SK-N-SH treated with all-trans-retinoic acid at 6 μM for 48 hours (cell line): ENCODE measurements around the gene CHRNA9.

Experiments
- ATAC-seq: fragments of 200-7000 bp; cut with Tn5 transposase; 3 replicates; pipeline ENCODE4 v1.9.1; 2020; ENCODE audit warnings: mild to moderate bottlenecking, moderate library complexity
- ARNTL ChIP-seq: fragments of 450-650 bp; formaldehyde crosslinking; IDR thresholded peaks from 2 replicates; pipeline ENCODE4 v1.5.0; 2020; ENCODE audit warnings: low read depth, mild to moderate bottlenecking, moderate library complexity, borderline replicate concordance
- BACH2 ChIP-seq: fragments of 250-450 bp; sonication (Bioruptor Pico); IDR thresholded peaks from 2 replicates; pipeline ENCODE4 v1.9.0; 2021; ENCODE audit warnings: mild to moderate bottlenecking, borderline replicate concordance
- CREB5 ChIP-seq: fragments of 250-450 bp; sonication (Bioruptor Pico); IDR thresholded peaks from 2 replicates; pipeline ENCODE4 v1.5.1; 2020; ENCODE audit warnings: low read depth, mild to moderate bottlenecking, moderate library complexity
- CSDC2 ChIP-seq: fragments of 250-450 bp; sonication (Bioruptor Pico); IDR thresholded peaks from 2 replicates; pipeline ENCODE4 v1.5.0; 2020; ENCODE audit warnings: mild to moderate bottlenecking, moderate library complexity
- CSRNP3 ChIP-seq: fragments of 250-450 bp; sonication (Bioruptor Pico); IDR thresholded peaks from 2 replicates; pipeline ENCODE4 v1.5.1; 2021; ENCODE audit warnings: mild to moderate bottlenecking, moderate library complexity
- ESRRG ChIP-seq: fragments of 250-450 bp; sonication (Bioruptor Pico); IDR thresholded peaks from 2 replicates; pipeline ENCODE4 v1.6.1; 2021; ENCODE audit warnings: mild to moderate bottlenecking
- GLIS3 ChIP-seq: fragments of 250-450 bp; sonication (Bioruptor Pico); IDR thresholded peaks from 2 replicates; pipeline ENCODE4 v1.5.0; 2020; ENCODE audit warnings: mild to moderate bottlenecking, moderate library complexity
- OSR1 ChIP-seq: fragments of 250-450 bp; sonication (Bioruptor Pico); IDR thresholded peaks from 2 replicates; pipeline ENCODE4 v1.8.0; 2022; ENCODE audit warnings: moderate library complexity, mild to moderate bottlenecking, inconsistent platforms
- PATZ1 ChIP-seq: fragments of 250-450 bp; sonication (Bioruptor Pico); IDR thresholded peaks from 2 replicates; pipeline ENCODE4 v1.8.0; 2020; ENCODE audit warnings: mild to moderate bottlenecking, moderate library complexity, borderline replicate concordance
- POU6F1 ChIP-seq: fragments of 250-450 bp; sonication (Bioruptor Pico); IDR thresholded peaks from 2 replicates; pipeline ENCODE4 v1.8.0; 2021; ENCODE audit warnings: low read depth, mild to moderate bottlenecking, moderate library complexity, borderline replicate concordance
- PPARA ChIP-seq: fragments of 250-450 bp; sonication (Bioruptor Pico); IDR thresholded peaks from 2 replicates; pipeline ENCODE4 v1.5.0; 2020; ENCODE audit warnings: mild to moderate bottlenecking, borderline replicate concordance
- RARB ChIP-seq: fragments of 250-450 bp; sonication (Bioruptor Pico); IDR thresholded peaks from 2 replicates; pipeline ENCODE4 v1.8.0; 2021; ENCODE audit warnings: mild to moderate bottlenecking, moderate library complexity
- SNAI2 ChIP-seq: fragments of 250-450 bp; sonication (Bioruptor Pico); IDR thresholded peaks from 2 replicates; pipeline ENCODE4 v1.5.0; 2020; ENCODE audit warnings: mild to moderate bottlenecking, moderate library complexity
- TCF4 ChIP-seq: fragments of 250-450 bp; sonication (Bioruptor Pico); IDR thresholded peaks from 2 replicates; pipeline ENCODE4 v1.8.0; 2021; ENCODE audit warnings: mild to moderate bottlenecking, moderate library complexity, borderline replicate concordance
- TOX ChIP-seq: fragments of 250-450 bp; sonication (Bioruptor Pico); IDR thresholded peaks from 2 replicates; pipeline ENCODE4 v1.8.0; 2021; ENCODE audit warnings: mild to moderate bottlenecking, moderate library complexity, borderline replicate concordance
- TSHZ2 ChIP-seq: fragments of 250-450 bp; sonication (Bioruptor Pico); IDR thresholded peaks from 2 replicates; pipeline ENCODE4 v1.5.0; 2020; ENCODE audit warnings: mild to moderate bottlenecking, moderate library complexity
- ZC3H10 ChIP-seq: fragments of 250-450 bp; sonication (Bioruptor Pico); IDR thresholded peaks from 2 replicates; pipeline ENCODE4 v1.5.1; 2021; ENCODE audit warnings: mild to moderate bottlenecking, moderate library complexity
- ZFP3 ChIP-seq: fragments of 250-450 bp; sonication (Bioruptor Pico); IDR thresholded peaks from 2 replicates; pipeline ENCODE4 v1.5.0; 2020; ENCODE audit warnings: mild to moderate bottlenecking, moderate library complexity
- ZFP30 ChIP-seq: fragments of 450-650 bp; formaldehyde crosslinking; IDR thresholded peaks from 2 replicates; pipeline ENCODE4 v1.5.0; 2022; ENCODE audit warnings: mild to moderate bottlenecking, moderate library complexity
- ZNF565 ChIP-seq: fragments of 450-650 bp; formaldehyde crosslinking; conservative IDR thresholded peaks from 2 replicates; pipeline ENCODE4 v1.5.0; 2020; ENCODE audit warnings: low read depth, mild to moderate bottlenecking, moderate library complexity
- ZNF70 ChIP-seq: fragments of 450-650 bp; formaldehyde crosslinking; IDR thresholded peaks from 2 replicates; pipeline ENCODE4 v1.5.0; 2020; ENCODE audit warnings: mild to moderate bottlenecking, moderate library complexity
- ZNF8 ChIP-seq: fragments of 450-650 bp; formaldehyde crosslinking; IDR thresholded peaks from 2 replicates; pipeline ENCODE4 v1.5.0; 2020; ENCODE audit warnings: mild to moderate bottlenecking, moderate library complexity

The CHRNA9 gene

GRCh38 chr4:40363382-40363920 is 28.3 kb downstream of the CHRNA9 start:
- TF ChIP-seq CREB5 (CRISPR knock-in tag) (no peak), TOX (no peak), GLIS3 (CRISPR knock-in tag) (no peak), ZFP3 (CRISPR knock-in tag) (no peak), ZNF70 (CRISPR knock-in tag) (no peak), CSRNP3 (CRISPR knock-in tag) (no peak), PPARA (CRISPR knock-in tag) (no peak), RARB (CRISPR knock-in tag) (no peak), TSHZ2 (CRISPR knock-in tag) (no peak), ZFP30 (CRISPR knock-in tag) (no peak)
- no peak for ATAC-seq

- TF ChIP-seq BACH2, result no peak
- no peak for TF ChIP-seq CSRNP3 (CRISPR knock-in tag)
- TF ChIP-seq ZFP30 (CRISPR knock-in tag), result no peak
- no peak for TF ChIP-seq TOX
- no peak for TF ChIP-seq PATZ1 (CRISPR knock-in tag)
- TF ChIP-seq TCF4 (CRISPR knock-in tag), result no peak
- no peak for TF ChIP-seq SNAI2 (CRISPR knock-in tag)
- no peak for TF ChIP-seq CREB5 (CRISPR knock-in tag)
- TF ChIP-seq TSHZ2 (CRISPR knock-in tag), result no peak
- no peak for TF ChIP-seq ZNF70 (CRISPR knock-in tag)
- no peak for TF ChIP-seq ESRRG
- no peak for TF ChIP-seq CSDC2
- no peak for TF ChIP-seq ZC3H10
- no peak for TF ChIP-seq PPARA (CRISPR knock-in tag)
- no peak for TF ChIP-seq ZFP3 (CRISPR knock-in tag)
- no peak for TF ChIP-seq POU6F1 (CRISPR knock-in tag)
- TF ChIP-seq ZNF8, result no peak
- no peak for TF ChIP-seq OSR1 (CRISPR knock-in tag)
- TF ChIP-seq ZNF565 (CRISPR knock-in tag), result no peak
- TF ChIP-seq ARNTL, result no peak
- ATAC-seq, result no peak
Measured at GRCh38 chr4:40363945-40364344, 28.8 kb downstream of the CHRNA9 start.
